ENCODE results near the gene PJVK. TPM values are rescaled to one million over a fixed set of nuclear protein-coding genes. Genes with fewer than 3 reads are reported as not detected.

The PJVK gene
- total and polyA plus RNA-seq, 2 of the 13 experiments (the other 11 are each of a cell fraction or from before 2014, with no cell fraction given): 1.2 to 2.6 TPM

- no peaks in the 10 kb centered on the region for H3K4me1 ChIP-seq (ENCODE audit: insufficient read depth, low read length)
- no peaks in the 10 kb centered on the region for H3K79me2 ChIP-seq (ENCODE audit: insufficient read depth, low read length)
- H3K4me2 ChIP-seq (ENCODE audit: low read depth, low read length): no peak overlapping the region
- intact Hi-C loops (cut with micrococcal nuclease; ENCODE audit: unreplicated experiment): loop anchor here (10.0 kb wide), 1 partner anchor 457 kb away; no protein-coding TSS in a partner anchor
- FAIRE-seq: no peak
- ATAC-seq: no peak
- no peaks in the 10 kb centered on the region for H4K20me1 ChIP-seq (ENCODE audit: insufficient read depth, low read length)
- no peaks in the 10 kb centered on the region for H3K9me3 ChIP-seq (ENCODE audit: low read length)
- DNase-seq (ENCODE audit: low spot score): no peak
- in situ Hi-C loops (cut with HindIII; ENCODE audit: extremely low pct_ligation_motif_present, low pct_unique_long_range_greater_than_20kb): no loop called here
- no peak overlapping the region for H3K27ac ChIP-seq (ENCODE audit: extremely low read length, insufficient read depth, low read length)
- POLR2A ChIA-PET: no interaction called here
- H3K27me3 ChIP-seq (ENCODE audit: control insufficient read depth in 1 of 2, insufficient read depth in 2 of 2, low read length in 2 of 2): no peaks in the 10 kb centered on the region
- TF ChIP-seq ZFP90 (CRISPR knock-in tag; IDR thresholded peaks at IDR 0.05; ENCODE audit: borderline replicate concordance) (peak; percentile 73; the same call in 1 of the 2 replicates), ZBTB1 (CRISPR knock-in tag; IDR thresholded peaks at IDR 0.05; ENCODE audit: borderline replicate concordance) (no peak), ZNF281 (CRISPR knock-in tag; IDR thresholded peaks at IDR 0.05; ENCODE audit: borderline replicate concordance) (no peak), ZNF639 (CRISPR knock-in tag; conservative IDR thresholded peaks at IDR 0.05) (no peak), NR2F1 (CRISPR knock-in tag; IDR thresholded peaks at IDR 0.05) (no peak), ZNF530 (CRISPR knock-in tag; IDR thresholded peaks at IDR 0.05; ENCODE audit: low read depth) (no peak)
- H3K4me3 ChIP-seq (replicated peaks in 1 of 3; ENCODE audit: insufficient read depth in 1 of 3, low read depth in 2 of 3, low read length in 3 of 3): no peak overlapping the region
- H3K36me3 ChIP-seq (replicated peaks in 1 of 2; ENCODE audit: control insufficient read depth in 1 of 2, insufficient read depth in 2 of 2, low read length in 2 of 2): no peaks in the 10 kb centered on the region
- no peak overlapping the region for H3K9ac ChIP-seq (ENCODE audit: insufficient read depth, low read depth, low read length)
- WGBS (ENCODE audit: low lambda C conversion rate): 57% methylated on average over 11 of the region's 11 CpGs
- no peak overlapping the region for H2AFZ ChIP-seq (ENCODE audit: low read length)
- no TSS peak for BruUV-seq (replicated peaks)
- CTCF ChIA-PET (ENCODE audit: low intra/inter-chr PET ratio, low total read pairs): no interaction called here
These were observed 6.3 kb downstream of the PJVK start for GRCh38 chr2:178457390-178457886.
